GM21529 (cell line): ENCODE measurements around the gene TMTC2.
"Not testable (repeated sequence)": the region's sequence is repeated elsewhere in the genome, so short reads cannot be mapped to it uniquely, and the experiment has no call there.

Source experiments
- ATAC-seq: cut with Tn5 transposase; IDR thresholded peaks from one replicate; pipeline ENCODE4 v1.9.1; 2021; ENCODE audit not compliant: unreplicated experiment

The TMTC2 gene

DNA sequence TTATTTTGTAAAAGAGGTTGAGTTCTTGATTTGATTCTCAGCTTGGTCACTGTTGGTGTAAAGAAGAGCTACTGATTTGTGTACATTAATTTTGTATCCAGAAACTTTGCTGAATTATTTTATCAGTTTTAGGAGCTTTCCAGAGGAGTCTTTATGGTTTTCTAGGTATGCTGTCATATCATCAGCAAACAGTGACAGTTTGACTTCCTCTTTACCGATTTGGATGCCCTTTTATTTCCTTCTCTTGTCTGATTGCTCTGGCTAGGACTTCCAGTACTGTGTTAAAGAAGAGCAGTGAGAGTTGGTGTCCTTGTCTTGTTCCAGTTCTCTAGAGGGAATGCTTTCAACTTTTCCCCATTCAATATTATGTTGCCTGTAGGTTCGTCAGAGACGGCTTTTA is 431.2 kb downstream of the TMTC2 start:
- ATAC-seq, result not testable (repeated sequence)

DNA sequence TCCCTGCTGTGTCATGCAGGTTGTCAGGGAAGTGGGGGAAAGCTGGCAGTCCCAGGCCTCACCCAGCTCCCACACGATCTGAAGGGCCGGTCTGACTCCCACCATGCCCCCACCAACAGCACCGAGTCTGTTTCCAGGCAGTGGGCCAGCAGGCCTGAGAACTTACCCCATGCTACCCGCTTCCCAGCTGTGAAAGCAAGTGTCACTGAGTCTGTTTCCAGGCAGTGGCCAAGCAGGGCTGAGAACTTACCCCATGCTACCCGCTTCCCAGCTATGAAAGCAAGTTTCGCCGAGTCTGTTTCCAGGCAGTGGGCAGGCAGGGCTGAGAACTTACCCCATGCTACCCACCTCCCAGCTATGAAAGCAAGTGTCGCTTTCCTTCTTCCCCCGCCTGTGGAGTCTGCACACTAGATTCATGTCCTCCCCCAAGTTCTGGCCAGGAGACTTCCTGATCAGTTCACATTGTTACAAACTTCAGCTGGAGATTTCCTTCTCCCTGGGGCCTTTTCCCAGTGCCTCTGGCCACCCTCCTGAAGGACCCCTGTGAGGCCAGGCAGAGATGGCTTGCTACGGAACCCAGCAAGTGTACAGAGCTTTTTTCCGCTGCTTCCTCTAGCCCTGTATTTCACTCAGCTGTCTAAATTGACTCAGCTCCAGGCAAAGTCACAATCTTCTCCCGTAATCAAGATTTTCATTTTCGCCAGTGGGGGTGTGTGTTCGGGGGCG is 435.4 kb downstream of the TMTC2 start:
- no peak for ATAC-seq

DNA sequence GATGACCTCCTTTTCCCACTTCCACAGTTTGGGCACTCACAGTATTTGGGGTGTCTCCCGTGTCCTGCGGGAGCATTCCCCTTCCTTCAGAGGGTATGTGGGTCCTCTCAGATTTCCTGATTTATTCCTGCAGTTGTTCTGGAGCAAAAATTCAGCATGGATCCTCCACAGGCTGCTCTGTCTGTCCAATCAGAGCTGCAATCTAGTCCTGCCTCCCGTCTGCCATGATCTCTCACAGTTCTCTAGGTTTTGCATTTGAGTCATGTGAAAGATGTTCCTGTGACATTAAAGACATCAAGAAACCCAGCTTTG is 435.9 kb downstream of the TMTC2 start:
- ATAC-seq, result no peak

DNA sequence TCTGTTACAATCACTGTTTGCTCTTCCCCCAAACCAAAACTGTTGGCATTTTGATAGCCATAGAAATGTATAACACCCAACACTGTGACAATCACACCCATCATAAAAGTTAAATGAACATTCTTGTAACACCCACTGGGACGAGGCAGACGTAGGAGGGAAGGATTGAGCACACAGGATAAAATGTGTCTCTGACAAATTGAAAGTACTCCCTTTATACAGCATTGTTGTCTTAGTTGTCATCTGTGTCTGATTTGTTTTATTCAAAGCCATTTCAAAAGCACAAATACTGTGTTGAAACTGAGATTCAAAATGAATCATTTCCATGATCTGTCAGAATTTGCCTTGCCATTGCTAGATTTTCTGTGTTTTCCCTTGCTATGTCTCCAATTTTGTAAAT is 436.3 kb downstream of the TMTC2 start:
- no peak for ATAC-seq

DNA sequence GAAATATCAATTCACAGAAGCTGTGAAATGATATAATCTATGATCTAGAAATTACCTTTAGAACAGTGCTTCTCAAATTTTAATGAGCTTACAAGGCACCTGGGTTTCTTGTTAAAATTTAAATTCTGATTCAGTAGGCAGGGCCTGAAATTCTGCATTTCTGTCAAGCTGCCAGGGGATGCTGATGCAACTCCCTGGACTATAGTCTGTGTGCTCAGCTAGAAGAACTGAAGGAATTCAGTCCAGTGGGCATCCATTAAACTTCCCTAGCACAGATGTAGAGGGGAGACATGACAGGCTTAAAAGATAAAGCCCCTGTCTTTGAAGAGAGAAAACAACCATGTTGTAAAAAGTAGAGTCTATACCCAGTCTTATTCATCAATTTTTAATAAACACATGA is 441.8 kb downstream of the TMTC2 start:
- ATAC-seq, result no peak

DNA sequence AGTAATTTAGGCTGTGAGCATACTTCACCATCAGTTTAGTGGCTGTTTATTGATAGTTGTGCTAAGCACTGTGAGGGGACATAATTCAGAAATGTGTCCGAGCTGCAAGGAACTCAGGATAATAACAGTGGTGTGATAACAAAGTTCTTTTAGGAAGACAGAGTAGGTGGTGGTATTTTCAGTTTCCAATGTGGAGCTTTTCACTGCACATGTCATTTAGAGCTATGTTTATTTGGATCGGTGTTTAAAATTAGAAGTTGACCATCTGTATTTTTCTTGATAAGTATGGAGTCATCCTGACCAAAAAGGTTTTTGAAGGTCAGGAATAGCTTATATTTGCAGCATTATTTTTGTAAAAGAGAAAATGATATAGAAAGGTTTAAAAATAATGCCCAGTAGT is 443.5 kb downstream of the TMTC2 start:
- no peak for ATAC-seq

DNA sequence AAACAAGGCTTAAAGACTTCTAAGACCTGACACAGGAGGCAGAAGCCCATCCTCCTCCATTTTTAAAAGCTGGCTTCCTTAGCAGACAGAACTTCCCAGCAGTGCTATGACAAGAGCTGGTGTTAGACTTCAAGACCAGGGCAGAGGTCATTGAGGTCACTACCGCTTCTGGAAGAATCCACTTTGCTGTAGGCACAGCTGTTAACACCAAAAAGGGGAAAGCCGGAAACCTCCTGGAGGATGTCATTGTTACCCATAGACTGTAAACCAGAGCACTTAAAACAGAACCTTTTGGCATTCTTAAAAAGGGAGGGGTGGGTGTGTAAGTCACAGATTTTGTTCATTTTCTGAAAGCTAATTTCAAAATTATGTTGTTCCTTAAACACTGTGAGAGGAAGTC is 445.7 kb downstream of the TMTC2 start:
- ATAC-seq, result no peak

DNA sequence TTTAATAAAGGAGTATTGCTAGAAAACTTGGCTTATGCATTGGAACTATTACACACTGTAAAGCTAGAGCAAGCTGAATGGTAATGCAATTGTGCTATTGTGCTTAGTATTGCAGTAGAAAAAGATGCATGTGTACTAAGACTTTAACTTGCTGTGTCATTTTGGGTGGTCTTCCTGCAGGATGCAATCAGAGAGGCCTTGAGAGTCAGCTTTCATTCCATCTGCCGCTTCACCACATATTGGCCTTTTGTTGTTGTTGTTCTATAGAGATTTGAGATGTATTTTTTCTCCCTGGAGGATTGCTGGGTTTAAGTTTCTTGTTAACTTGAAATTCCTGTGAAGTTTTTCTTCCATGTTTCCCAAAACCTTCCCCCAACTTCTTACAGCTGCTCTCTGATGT is 449.7 kb downstream of the TMTC2 start:
- ATAC-seq, result no peak

DNA sequence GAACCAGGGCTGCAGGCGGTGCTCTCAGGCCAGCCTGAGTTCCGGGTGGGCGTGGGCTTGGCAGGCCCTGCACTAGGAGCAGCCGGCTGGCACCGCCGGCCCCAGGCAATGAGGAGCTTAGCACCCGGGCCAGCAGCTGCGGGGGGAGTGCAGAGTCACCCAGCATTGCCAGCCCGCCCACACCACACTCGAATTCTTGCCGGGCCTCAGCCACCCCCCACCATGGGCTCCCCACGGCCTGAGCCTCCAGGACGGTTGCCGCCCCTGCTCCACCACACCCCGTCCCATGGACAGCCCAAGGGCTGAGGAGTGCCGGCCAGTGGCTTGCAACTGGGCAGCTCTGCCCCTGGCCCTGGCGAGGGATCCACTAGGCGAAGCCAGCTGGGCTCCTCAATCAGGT is 453.4 kb downstream of the TMTC2 start:
- no peak for ATAC-seq

DNA sequence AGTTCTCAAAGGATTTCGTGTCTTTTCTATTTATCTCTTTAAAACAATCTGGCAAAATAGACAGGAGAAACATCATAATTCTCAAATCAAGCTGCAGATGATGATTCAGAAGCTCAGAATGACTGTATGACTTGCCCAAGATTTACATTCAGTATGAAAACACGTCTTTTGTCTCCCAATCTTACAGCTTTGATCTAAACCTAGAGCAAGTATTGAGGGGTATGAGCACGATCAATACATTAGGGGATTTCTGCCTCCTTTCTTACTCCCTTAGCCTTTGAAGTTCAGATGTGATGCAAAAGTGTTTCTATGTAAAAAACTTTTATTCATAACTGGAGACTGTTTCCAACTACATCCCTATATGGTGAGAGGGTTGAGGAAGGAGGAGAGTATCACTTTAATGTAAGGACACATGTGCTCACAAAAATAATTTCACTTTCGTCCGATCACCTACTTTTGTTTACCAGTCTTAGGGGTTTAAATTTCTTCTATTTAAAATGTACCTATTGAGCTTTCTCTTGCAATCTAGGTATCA is 454.8 kb downstream of the TMTC2 start:
- ATAC-seq, result no peak

DNA sequence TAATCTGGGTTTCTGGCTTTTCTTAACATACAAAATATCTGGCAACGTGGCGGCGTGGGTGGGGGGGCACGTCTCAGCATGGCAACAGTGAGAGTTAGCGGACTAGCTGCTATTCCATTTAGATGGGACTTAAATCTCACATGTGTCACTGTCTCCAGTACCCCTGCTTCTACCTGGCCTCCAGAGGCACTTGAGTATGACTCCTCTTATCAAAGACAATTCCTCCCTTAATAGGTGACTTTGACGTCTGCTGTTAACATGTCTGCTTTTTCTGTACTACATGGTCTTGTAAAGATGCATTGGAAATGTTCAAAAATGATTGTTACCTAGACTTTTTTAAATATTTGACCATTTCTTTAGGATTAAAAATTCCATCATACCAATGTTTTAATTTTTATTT is 456.2 kb downstream of the TMTC2 start:
- no peak for ATAC-seq

DNA sequence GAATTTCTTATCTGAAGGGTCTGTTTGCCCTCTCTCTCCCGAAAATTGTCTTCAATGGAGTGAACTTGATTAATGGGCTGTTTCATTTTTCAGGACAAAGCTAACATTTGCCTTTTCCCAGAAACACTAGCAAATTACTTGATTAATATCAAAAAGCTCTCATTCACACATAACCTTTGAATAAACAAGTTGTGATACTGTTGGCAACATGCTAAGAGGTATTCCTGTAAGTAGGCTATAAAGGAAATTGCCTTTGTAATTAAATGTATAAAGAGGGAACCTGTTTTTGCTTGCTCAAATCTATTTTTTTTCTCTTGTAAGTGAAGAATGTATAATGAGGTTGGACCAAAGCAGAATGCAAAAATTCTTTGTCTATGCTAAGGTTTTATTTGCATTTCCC is 457.2 kb downstream of the TMTC2 start:
- no peak for ATAC-seq

DNA sequence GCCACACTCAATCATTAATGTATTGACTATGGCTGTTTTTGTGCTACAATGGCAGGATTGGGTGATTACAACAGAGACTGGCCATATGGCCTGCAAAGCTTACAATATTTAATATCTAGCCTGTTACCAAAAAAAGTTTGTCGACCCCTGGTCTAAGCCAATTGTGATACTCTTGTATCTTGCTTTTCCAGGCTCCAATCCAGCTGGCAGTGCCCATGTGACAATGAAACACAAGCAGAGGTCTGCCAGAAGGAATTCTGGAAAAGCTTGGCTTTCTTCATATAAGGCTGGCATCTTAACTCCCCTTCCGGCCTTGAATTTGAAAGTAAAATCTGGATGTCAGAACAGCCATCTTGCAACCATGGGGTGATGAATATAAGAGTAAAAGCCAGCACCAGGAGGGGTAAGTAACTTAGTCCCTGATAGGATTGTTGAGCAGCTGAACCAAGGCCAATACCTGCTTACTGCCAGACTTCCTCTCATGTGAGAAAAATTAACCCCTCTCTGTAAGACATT is 458.7 kb downstream of the TMTC2 start:
- ATAC-seq, result no peak

DNA sequence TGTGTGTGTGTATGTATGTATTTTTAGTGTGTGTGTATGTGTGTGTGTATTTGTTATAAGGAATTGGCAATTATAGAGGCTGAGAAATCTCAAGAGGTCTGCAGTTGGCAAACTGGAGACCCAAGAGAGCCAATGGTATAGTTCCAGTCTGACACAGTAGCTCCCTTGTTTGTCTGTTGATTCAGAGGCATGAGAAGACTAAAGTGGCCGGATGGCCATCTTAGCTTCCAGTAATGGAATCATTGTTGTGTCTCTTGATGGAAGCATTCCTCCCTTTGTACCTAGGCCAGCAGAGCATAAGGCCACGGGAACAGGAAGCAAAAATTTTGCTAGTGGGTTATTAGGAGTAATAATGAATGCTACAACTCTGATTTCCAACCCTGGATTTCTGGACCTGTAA is 460.6 kb downstream of the TMTC2 start:
- no peak for ATAC-seq

DNA sequence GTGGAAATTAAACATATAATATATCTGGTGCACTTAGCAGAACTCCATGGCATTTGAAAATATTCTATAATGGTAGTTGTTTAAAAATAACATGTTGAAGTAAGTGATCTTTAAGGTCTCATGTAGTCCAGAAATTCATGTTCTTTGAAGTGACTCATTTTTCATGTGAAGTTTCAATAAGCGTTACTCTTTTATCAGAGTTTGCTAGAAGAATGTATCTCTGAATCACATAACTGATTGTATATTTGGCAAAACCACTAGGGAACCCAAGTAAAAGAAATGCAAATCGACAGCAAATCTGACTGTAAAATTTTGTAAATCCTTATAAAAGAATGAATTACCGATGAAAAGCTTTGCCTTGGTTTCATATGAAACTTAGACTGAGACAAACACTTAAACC is 463.3 kb downstream of the TMTC2 start:
- ATAC-seq, result no peak

DNA sequence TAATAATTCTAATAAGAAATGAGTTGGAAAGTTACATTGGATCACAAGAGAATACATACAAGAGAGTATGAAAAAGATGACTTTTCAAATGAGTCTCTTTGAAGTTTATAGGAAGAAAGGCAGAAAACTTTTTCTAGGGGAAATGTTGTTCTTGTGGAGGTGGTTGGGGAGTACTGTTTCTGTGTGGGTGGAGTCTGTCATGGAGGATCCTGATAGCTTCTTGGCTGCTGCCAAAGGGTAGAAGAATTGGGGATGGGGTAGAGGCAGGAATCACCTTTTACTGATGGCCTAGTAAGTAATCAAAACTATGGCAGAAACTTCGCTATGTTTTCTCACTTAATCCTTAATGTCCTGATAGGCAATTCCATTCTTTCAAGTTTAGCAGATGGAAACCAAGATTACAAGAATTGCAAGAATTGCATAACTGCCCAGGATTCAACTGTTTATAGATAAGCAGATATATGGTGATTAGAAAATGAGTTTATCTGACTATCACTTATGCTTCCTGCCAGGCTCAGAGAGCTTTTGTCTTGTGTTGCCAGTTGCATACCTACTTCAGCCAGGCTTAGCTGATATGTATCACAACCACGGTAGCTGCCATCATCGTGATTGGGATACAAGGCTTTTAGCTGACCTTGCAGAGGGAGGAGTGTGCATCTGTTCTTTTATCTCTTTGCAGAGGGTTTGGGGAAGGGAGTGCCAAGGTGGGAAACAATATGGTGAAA is 463.9 kb downstream of the TMTC2 start:
- no peak for ATAC-seq

DNA sequence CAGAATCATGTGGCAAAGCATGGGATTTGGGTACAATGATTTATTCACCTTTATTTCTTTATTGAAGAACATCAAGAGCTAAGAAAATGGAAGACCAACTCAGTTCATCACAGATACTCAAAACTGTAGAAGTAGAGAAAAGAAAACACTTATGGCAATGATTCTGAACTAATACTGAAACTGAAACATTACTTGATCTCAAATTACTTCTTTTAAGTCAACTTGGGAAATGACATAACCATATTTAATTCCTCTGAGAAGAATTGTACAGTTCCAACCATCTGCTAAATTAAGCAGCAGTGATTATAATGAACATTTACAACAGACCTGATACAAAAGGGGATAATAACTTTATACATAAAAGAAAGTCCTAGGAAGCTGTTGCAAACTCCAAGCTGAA is 466.5 kb downstream of the TMTC2 start:
- ATAC-seq, result no peak

DNA sequence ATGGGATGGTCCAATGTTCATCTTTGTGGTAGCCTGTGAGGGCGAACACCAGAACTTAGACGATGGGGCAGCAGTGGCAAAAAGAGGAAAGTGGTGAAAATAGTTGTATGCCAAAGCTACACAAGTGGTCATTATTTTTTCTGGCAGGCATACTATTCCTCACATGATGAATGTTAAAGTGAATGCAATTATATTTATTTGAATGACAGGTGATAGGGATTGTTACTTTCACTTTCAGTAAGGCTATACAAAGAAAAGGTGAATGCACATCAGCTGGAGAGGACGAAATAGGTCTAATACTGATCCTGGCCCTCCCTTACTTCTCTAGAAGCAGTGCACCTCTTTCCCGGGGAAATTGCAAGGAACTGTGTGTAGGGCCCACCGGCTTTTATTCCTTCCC is 470.1 kb downstream of the TMTC2 start:
- no peak for ATAC-seq

DNA sequence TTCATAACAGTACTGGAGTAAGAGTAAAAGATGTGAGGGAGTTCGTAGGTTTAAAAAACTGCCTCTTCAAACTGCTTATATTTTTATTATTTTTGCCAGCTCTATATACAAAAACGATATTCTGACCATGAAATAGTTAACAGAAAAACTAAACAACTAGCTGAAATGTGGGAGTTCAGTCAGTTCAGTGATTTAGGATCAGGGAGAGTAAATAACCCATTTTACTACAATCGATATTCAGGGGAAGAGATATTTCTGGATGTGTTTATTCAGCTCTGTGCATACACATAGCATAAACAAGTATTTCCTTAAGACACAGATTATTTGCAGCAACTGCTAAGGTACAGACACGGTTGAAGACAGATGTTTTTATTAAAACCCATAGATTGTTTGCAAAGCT is 470.9 kb downstream of the TMTC2 start:
- ATAC-seq, result no peak

DNA sequence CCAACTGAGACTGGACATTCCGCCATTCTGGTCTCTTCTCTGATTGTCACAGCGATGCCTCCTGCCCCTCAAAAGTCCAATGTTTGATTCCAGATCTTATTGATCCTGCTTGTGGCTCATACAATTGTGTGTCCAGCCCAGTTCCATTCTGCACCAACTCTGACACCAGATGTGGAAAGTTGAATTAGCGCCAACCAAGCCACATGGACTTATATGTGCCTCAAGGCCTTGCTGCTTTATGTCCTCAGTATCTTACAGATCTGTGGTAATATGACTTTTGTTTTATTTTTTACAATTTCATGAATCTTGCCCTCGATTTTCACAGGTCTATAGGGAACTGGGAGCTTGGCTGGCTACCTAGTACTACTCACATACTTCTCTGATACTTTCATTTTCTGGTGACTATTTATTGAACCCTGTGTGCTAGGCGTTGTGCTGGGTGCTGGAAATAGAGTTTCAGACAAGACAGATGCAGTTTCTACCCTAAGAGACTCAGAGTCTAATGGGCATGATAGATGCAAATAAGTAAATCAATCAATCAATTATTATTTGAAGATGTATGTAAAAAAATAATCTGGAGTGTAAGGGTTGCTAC is 472.0 kb downstream of the TMTC2 start:
- ATAC-seq, result no peak

DNA sequence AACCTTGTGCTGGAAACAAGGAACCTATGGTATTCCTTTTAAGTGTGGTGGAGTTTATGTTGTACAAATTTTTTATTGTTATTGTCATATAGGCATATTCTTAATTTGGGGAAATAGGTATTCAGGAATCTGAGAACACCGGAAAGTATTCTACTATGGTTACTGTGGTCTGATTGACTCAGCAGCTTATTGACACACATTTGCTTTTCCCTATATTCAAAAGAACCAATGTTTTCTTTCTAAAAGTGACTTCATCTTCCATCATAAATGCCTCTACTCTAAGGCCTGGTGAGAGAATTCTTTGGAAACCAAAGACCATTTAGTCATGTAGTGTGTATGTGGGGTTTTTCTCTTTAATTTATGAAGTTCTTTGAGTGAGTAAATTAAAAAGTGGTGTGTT is 474.8 kb downstream of the TMTC2 start:
- ATAC-seq, result no peak

DNA sequence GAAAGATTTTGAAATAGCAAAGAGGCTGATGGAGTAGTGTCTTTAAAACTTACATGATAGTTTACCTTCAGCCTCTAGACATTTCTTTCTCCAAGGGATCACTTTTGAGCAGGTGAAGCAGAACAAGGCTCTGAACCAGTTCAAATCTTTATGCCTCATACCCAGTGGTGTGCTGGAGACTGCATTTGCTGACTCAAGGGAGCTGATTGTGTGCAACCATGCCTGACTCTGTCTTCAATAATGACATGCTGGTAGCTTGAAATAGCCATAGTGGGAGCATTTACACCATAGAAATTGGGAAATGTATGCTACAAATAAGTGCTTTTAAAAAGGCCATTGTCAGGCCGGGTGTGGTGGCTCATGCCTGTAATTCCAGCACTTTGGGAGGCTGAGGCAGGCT is 482.0 kb downstream of the TMTC2 start:
- ATAC-seq, result no peak
